HG03342 (cell line): ENCODE data around the gene CDH4.
"Not testable (repeated sequence)": the region's sequence is repeated elsewhere in the genome, so short reads cannot be mapped to it uniquely, and the experiment has no call there.

Experiments
- ATAC-seq: cut with Tn5 transposase; IDR thresholded peaks from one replicate; pipeline ENCODE4 v1.9.1; 2021; ENCODE audit warnings: mild to moderate bottlenecking, moderate library complexity; ENCODE audit not compliant: unreplicated experiment

CDH4 gene

DNA sequence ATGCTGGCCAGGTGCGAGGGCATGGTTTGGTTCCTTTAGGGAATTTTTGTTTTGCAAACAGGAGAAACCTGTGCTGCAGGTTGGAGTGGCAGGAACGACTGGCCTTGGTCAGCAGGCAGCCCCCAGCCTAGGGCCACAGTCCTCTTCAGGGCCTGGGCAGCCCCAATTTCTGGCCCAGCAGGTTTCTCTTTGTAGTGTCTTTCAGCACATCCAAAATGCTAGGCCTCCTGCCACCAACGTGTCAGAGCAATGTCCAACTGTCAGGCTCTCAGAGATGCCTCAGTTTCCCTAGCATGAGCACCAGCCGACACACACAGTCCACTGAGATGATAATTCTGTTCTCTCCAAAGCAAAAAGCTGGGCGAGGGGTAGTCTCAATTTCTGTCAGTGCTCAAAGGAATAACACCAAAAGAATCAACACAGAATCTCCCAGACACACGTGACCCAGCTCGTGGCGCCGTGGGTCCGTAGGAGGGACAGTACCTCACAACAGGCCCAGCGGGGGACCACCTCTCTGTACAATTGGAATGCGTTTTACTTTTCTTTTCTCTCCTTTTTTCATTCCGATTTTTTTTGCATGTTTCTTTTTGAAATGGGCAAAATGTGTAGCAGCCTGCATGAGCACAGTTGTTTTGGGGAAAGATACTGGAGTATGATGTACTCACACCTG is 687.8 kb downstream of the CDH4 start:
- ATAC-seq: no peak

DNA sequence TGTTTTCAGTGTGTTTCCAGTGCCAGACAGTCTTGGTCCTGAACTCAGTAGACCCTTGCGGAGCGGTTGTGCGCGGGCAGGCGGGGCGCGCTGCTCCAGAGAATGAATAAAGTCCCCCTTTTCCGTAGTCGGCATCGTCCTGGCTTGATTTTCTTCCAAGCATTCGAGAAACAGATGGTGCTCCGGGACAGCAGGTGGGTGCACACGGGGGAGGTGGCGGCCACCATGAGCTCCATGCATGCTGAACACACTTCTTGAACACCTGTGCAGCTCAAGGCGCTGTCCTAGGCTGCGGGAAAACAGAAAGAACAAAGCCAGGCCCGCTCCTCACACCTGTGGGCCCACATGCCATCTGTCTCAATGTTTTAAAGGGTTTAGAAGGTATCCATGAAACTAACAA is 688.4 kb downstream of the CDH4 start:
- no peak for ATAC-seq

DNA sequence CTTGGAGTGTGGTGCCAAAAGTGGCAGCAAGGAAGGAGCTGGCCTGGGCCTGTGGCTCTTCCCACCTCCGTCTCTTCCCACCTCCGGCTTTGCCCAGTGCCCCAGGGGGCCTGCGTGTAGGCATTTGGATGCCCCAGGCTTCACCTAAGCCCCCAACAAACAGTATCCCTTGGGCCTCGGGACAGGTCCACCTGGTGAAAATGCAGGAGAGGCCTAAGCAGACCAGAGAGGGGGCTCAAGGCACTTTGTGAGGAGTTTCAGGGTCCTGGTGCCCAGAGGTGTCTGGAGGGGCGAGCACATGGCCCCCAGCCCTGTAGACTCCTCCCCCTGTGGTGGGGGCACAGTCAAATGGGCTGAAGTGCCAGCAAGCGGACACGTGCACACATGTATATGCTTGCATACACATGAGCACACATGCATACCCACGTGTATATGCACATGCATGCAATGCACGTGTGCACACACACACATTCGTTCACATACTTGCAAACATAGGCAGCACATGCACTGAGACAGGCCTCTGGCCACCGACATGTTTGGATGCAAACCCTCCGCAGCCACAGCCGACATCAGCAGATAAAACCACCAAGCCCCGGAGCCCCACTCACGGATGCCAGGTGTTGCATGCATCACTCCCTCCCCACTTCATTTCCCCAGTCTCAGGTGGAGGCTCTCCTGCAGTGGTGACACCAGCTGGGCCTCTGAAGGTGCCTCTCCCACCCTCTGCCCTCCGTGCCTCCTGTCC is 689.1 kb downstream of the CDH4 start:
- no peak for ATAC-seq

DNA sequence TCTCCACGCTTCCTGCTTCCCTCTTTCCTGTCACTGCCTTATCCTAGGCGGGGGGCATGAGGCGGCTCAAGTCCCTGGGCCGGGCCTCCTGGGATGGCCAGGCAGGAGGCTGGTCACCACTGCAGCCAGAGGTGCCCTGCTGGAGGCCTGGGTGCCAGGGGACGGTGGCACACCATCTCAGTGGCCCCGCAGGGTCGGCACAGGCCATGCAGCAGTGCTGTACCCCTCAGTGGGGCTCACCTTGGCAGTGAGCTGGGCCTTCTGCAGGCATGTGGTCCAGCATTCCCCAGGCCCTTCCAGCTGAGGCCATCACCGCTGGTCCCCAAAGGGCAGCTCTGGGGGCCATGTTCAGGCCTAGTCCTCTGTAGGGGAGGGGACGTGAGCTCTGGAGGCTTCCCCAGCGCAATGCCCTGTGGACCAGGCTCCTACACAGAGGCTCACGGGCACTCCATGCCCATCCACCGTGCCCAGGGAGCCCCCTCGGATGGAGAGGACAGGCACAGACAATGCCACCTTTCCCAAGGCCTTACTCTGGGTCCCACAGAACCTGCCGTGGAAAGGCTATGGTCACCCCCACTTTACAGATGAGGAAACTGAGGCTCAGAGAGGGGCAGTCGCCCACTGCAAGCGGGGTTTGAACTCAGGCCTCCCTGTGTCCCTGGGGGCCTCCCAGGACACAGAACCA is 689.8 kb downstream of the CDH4 start:
- no peak for ATAC-seq

DNA sequence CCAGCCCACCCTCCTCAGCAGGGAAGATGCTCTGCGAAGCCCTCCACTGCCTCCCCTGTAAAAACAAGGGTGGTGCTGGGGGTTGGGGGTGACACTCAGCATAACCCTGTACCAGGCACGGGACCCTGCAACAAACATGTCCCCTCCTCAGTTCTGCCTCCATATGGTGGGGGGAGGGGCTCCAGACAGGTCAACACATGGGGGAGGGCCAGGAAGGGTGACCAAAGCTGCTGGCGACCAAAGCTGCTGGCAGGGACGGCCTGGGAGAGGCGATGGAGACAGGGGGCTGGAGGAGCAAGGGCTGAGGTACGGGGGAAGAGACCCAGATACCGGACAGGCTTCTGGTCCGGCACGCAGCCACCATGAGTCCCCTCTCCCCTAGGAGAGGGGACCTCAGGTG is 690.5 kb downstream of the CDH4 start:
- ATAC-seq: no peak

DNA sequence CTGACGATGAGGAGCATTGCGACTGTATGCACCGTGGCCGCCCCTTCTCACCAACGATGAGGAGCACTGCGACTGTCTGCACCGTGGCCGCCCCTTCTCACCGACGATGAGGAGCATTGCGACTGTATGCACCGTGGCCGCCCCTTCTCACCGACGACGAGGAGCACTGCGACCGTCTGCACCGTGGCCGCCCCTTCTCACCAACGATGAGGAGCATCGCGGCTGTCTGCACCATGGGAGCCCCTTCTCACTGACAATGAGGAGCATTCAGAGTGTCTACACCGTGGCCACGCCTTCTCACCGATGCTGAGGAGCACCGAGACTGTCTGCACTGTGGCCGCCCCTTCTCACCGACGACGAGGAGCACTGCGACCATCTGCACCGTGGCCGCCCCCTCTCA is 692.9 kb downstream of the CDH4 start:
- ATAC-seq: not testable (repeated sequence)

DNA sequence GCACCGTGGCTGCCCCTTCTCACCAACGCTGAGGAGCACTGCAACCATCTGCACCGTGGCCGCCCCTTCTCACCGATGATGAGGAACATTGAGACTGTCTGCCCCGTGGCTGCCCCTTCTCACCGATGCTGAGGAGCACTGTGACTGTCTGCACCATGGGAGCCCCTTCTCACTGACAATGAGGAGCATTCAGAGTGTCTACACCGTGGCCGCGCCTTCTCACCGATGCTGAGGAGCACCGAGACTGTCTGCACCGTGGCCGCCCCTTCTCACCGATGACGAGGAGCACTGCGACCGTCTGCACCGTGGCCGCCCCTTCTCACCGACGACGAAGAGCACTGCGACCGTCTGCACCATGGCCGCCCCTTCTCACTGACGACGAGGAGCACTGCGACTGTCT is 693.4 kb downstream of the CDH4 start:
- not testable (repeated sequence) for ATAC-seq

DNA sequence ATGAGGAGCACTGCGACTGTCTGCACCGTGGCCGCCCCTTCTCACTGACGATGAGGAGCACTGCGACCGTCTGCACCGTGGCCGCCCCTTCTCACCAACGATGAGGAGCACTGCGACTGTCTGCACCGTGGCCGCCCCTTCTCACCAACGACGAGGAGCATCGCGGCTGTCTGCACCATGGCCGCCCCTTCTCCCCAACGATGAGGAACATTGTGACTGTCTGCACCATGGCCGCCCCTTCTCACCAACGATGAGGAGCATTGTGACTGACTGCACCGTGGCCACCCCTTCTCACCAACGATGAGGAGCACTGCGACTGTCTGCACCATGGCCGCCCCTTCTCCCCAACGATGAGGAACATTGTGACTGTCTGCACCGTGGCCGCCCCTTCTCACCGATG is 696.0 kb downstream of the CDH4 start:
- ATAC-seq: not testable (repeated sequence)

DNA sequence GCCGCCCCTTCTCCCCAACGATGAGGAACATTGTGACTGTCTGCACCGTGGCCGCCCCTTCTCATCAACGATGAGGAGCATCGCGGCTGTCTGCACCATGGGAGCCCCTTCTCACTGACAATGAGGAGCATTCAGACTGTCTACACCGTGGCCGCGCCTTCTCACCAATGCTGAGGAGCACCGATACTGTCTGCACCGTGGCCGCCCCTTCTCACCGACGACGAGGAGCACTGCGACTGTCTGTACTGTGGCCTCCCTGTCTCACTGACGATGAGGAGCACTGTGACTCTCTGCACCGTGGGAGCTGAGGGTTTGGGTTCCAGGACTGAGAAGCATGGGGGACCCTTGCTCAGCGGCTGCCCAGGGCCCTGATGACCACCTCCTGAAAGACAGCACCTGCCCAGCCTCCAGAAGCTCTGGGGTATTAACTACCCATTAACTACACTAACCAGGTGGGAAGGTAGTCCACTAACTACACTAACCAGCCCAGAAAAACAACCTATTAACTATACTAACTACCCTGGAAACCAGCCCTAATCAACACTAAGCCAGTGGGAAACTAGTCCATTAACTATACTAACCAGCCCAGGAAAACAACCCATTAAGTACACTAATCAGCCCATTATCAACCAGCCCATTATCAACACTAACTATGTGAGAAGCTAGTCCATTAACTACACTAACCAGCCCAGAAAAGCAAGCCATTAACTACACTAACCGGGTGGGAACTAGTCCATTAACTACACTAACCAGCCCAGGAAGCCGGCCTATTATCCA is 696.7 kb downstream of the CDH4 start:
- no peak for ATAC-seq

DNA sequence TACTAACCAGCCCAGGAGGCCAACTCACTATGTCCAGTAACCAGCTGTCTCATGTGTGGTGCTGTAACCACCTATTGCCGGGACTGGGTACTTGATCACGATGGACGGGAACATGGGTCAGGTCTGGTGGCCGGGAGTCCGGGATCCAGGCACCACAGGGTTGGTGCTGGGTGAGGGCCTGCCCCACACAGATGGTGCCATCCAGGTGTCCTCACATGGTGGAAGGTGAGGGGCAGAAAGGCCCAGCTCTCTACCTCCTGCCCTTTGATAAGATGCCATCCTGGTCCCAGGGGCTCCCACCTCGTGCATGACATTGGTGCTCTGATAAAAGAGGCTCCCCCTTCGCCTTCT is 697.3 kb downstream of the CDH4 start:
- ATAC-seq: no peak

DNA sequence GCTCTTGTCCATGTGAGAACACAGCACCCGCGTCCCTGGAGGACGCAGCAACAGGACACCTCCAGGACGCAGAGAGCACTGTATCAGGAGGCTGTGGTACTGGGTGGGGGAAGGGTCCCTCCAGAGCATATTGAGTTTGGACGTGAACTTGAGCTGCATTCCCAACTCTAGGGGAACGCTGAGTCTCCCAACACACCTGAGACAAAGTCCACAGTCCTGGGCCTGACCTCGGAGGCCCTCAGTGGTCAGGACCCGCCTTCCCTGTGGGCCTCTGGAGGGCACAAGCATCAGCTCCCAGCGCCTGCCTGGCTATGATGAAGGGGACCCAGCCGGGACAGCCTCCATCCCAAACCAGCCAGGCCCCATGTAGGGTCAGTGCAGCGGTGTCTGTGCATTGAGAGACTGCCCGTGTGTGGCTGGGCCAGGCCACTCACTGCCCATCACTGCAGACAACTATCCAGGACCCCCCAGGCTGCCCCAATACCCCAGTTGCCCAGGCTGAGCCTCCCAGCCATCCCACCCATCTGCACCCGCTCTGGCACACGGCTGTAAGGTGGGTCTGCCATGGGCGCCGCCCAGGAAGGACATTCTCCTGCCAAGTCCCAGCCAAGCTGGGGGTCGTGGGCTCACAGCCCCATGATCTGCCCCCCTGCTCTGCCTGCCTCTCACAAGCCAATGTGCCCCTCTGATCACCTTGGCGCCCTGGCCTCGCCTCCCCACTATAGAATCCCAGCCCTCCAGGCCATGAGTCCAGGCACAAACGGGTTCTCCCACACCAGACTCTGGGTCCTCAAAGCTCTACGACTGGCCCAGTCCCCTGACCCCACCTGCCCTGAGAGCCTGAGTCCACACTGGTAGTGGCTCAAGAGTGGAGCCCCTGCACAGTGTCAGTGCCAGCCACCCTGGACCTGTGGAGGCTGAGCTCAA is 697.9 kb downstream of the CDH4 start:
- no peak for ATAC-seq

DNA sequence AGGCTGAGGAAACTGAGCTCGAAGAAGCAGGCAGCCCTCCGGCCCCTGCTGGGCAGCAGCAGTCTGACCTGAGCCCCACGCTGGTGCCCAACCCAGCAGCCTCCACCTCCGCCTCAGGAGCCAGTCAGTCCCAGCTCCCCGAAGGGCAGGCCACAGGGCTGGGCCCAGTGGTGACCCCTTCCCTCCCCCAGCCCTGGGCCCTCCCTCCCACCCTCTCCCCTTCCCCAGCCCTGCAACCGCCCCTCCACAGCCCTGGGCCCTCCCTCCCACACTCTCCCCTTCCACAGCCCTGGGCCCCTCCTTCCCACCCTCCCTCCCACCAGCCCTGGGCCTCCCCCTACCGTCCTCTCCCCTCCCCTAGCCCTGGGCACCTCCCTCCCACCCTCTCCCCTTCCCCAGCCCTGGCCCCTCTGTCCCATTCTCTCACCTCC is 698.6 kb downstream of the CDH4 start:
- ATAC-seq: no peak

DNA sequence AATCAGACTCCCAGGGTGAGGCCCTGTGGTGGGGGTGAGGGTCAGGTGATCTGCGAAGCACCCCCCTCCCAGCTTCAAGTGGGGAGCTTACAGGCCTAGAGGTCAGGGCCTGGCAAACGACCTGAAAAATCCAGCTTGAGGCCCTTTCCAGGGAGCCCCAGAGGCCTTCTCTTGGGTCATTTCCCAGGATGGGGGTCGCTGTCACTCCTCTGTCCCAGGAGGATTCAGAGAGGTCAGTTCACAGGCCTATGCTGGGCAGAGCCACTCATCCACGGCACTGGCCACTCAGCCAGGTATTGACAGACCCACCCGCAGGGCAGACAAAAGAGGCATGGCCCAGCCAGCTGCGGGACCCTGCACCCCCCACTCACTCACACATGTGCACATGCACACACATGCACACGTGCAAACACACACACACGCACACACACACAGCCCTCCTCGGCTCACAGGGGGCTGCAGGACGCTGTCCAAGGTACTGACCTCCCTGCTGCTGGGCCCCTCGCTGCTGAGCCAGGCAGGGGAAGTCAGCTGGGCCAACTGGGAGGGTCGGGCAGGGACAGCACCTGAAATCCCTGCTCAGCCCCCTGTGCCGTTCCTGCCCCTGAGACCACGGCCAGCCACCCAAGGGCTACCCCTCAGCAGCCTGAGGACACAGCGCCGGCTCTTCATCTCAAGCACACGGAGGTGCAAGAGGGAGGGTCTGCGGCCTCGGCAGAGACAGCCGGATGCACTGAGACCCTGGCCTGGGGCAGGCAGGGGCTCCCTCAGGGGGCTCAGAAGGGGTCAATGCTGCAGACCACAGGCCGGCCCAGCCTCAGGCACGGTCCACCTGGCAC is 699.9 kb downstream of the CDH4 start:
- no peak for ATAC-seq

DNA sequence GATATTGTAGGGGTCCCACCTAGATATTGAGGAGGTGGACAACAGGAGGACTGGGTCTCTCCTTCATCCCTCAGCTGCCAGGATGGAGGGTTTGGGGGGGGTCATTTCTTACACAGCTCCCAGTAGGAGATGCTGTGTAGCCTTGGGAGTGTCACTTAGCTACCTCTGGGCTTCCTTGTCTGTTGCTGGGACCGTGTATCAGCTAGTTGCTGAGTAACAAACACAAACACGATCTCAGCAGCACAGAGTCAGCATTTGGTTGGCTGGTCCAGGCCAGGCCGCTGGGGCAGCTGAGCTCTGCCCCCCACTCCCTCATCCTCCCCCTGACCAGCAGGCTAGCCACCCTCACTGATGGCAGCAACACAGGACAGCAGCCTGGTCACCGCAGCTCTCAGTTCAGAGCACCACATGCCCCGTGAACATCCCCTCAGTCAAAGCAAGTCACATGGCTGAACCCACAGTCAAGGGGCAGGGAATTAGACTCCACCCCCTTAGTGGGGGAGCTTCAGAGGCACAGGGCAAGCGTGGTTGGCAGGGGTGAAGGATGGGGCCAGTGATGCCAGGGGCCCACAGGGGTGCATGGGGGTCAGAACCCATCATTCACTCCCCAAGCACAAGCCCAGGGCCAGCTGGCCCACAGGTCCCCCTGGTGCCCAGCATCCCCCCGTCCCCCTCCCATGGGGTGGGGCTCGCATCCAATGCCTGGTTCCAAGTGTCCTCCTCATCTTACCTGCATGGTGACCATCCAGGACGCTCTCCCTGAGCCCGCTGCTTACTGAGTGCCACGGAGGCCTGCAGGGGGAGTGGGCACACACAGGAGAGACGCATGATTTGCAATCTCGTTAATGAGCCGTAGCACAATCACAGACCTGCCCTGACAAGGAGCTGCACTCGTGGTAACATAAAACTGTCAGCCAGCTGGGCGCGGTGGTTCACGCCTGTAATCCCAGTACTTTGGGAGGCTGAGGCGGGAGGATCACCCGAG is 701.3 kb downstream of the CDH4 start:
- no peak for ATAC-seq

DNA sequence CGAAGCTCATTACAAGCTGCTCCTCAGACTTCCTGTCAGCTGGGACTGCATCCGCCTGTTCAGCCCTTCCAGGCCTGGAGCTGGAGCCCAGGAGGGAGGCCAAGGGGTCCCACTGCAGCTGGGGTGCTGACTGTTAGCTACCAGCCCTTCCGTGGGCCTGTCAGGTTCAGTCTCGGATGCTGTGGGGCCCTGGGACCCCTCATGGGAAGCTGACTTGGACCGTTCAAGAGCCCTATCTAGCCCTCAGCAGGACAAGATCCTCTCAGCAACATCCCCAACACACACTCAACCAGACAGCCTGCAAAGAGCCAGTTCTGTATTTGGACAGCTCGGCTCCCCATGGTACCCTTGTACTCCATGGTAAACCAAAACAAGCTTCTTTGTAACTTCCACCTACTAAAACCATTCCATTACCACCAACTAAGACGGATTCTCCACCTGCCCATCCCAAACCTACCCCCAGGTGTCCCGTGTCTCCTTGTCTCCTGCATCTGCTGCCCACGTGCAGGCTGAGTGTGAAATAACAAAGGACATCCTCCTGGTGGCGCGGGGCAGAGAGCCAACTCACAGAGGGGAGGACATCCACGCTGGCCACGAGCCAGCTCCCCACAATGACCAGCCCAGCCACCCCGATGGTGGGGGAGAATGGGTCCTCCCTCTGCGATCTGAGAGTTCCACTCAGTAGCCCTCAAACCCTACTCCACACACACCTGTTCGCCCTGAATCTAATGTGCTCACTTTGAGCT is 702.4 kb downstream of the CDH4 start:
- ATAC-seq: no peak

DNA sequence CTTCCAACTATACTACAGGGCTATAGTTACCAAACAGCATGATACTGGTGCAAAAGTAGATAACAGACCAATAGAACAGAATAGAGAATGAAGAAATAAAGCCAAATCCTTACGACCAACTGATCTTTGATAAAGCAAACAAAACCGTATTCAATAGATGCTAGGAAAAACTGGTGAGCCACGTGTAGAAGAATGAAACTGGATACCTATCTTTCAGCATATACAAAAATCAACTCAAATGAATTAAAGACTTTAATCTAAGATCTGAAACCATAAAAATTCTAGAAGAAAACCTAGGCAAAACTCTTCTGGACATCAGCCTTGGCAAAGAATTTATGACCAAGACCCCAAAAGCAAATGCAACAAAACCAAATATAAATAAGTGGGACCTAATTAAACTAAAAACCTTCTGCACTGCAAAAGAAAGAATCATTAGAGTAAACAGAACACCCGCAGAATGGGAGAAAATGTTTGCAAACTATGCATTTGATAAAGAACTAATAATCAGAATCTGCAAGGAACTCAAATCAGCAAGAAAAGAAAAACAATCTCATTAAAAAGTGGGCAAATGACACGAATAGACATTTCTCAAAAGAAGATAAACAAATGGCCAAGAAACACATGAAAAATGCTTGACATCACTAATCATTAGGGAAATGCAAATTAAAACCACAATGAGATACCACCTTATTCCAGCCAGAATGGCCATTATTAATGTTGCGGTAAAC is 703.8 kb downstream of the CDH4 start:
- no peak for ATAC-seq
